HTR-8/SVneo (cell line): ENCODE results near the gene SLC35C1.

Experiments
- DNase-seq: peaks from one replicate; pipeline ENCODE4 v3.0.0; 2011; ENCODE audit warnings: low spot score, mixed read lengths; ENCODE audit not compliant: insufficient read length
- FAIRE-seq: peaks from 2 replicates; lab custom pipeline; 2011; peaks lifted over from hg19 to GRCh38; lab: Jason Lieb, UNC

The SLC35C1 gene

GRCh38 chr11:45860764-45861510 lies 56.0 kb downstream of the SLC35C1 start:
- FAIRE-seq (no peak), DNase-seq (no peak)
